GM19463 (cell line): ENCODE results near the gene NOMO2.
"Not testable (repeated sequence)": the region's sequence is repeated elsewhere in the genome, so short reads cannot be mapped to it uniquely, and the experiment has no call there.

Experiments
- ATAC-seq: cut with Tn5 transposase; IDR thresholded peaks from one replicate; pipeline ENCODE4 v1.9.1; 2021; ENCODE audit warnings: mild to moderate bottlenecking, moderate library complexity; ENCODE audit not compliant: unreplicated experiment

The NOMO2 gene

DNA sequence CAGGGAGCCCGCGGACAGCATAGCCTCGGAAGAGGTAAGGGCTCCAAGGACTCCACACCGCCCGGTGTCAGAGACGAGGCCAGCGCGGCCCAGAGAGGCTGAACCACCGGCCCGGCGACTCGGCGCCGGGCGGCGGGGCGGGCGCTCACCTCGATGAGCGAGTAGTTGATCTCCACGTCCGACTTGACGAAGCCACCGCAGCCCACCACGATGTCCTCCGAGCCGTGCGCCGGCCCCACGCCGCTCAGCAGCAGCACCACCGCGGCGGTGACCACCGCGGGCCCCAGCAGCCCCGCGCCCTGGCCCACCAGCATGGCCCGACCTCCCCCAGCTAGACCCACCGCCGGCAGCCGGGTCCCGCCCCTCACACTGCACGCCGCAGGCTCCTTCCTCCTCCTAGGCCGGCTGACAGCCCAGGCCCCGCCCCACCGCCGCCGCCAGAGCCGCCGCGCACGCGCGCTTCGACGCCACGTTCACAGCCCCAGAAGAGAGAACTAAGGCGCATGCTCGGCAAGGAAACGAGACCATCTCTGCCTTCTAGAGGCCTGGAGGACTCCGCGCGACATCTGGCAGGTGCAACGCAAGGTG lies at the start of gene NOMO2:
NOMO2 (minus strand) TSS at position 371 of the 588 bp plus-strand sequence; CDS start at position 314, 57 bp downstream.
- ATAC-seq = peak; percentile 96

DNA sequence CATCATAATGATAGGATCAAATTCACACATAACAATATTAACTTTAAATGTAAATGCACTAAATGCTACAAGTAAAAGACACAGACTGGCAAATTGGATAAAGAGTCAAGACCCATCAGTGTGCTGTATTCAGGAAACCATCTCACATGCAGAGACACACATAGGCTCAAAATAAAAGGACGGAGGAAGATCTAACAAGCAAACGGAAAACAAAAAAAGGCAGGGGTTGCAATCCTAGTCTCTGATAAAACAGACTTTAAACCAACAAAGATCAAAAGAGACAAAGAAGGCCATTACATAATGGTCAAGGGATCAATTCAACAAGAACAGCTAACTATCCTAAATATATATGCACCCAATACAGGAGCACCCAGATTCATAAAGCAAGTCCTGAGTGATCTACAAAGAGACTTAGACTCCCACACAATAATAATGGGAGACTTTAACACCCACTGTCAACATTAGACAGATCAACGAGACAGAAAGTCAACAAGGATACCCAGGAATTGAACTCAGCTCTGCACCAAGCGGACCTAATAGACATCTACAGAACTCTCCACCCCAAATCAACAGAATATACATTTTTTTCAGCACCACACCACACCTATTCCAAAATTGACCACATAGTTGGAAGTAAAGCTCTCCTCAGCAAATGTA lies 48.4 kb upstream of the NOMO2 start:
- not testable (repeated sequence) for ATAC-seq

- not testable (repeated sequence) for ATAC-seq
Observed at GRCh38 chr16:18608271-18608670, 46.4 kb upstream of the NOMO2 start.

- not testable (repeated sequence) for ATAC-seq
Observed at GRCh38 chr16:18603572-18604246, 41.8 kb upstream of the NOMO2 start.

DNA sequence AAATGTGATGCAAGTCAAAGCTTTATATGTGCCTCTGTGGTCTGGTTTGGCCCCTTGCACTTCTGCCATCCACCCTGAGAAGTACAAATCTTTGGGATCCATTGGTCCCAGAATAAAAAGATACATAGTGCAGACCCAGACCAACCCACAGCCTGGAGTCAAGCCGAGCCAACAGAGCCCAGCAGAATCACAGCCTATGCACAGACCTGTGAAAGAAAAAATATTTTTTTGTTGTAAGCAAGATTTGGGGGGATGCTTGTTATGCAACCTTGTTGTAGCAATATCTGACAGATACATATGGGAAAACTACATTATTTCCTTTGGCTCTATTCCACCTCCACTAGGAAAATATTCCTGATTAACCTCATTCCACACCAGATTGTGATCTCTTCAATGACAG lies 36.7 kb upstream of the NOMO2 start:
- ATAC-seq = not testable (repeated sequence)

DNA sequence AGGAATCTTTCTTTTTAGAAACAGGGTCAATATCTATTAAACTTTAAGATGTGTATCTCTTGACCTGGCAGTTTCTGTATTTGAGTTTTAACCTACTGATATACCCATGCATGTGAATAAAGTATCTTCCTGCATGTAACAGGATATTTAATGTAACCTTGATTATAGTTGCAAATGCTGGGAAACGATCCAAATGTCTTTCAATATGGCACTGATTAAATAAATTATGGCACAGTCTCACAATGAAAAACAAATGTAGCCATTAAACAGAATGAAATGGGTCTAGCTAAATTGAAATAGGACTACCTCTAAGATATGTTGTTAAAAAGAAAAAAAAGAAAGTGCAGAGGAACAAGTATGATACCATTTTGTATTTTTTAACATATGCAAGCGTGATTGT lies 35.8 kb upstream of the NOMO2 start:
- ATAC-seq = not testable (repeated sequence)

- not testable (repeated sequence) for ATAC-seq
Observed at GRCh38 chr16:18597319-18597718, 35.4 kb upstream of the NOMO2 start.

- ATAC-seq = not testable (repeated sequence)
Observed at GRCh38 chr16:18595796-18596195, 33.9 kb upstream of the NOMO2 start.

GRCh38 chr16:18594880-18595279 lies 33.0 kb upstream of the NOMO2 start:
- ATAC-seq = not testable (repeated sequence)

- ATAC-seq = not testable (repeated sequence)
Observed at GRCh38 chr16:18593904-18594303, 32.0 kb upstream of the NOMO2 start.

DNA sequence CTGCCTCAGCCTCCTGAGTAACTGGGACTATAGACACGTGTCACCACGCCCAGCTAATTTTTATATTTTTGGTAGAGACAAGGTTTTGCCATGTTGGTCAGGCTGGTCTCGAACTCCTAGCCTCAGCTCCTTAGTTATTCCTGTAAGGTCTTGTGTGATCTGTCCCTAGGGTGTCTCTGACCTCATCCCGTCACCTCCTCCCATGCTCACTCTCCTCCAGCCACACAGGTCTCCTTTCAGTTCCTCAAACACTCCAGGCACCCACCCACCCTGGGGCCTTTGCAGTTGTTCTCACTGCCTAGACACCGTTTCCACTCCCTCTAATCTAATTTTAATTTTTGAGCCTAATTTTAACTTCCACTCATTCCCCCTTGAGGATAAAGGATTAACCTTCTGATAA lies 31.1 kb upstream of the NOMO2 start:
- ATAC-seq = not testable (repeated sequence)

- not testable (repeated sequence) for ATAC-seq
Observed at GRCh38 chr16:18591908-18592307, 30.0 kb upstream of the NOMO2 start.

DNA sequence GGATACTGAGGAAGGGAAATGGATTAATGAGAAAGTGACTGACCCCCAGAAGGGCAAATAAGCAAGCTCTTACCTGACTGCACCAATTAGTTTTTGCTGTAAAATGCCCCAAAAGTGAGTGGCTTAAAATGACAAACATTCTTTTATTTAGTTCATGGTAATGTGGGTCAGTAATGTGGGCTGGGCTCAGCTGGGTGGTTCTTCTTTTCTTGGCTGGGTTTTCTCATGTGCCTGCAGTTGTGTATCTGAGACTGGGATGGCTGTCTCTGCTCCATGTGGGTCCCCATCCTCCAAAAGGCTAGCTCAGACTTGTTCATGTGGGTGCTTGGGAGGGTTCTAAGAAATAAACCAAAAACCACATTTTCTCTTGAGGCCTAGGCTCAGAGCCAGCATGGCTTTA lies 29.5 kb upstream of the NOMO2 start:
- not testable (repeated sequence) for ATAC-seq

DNA sequence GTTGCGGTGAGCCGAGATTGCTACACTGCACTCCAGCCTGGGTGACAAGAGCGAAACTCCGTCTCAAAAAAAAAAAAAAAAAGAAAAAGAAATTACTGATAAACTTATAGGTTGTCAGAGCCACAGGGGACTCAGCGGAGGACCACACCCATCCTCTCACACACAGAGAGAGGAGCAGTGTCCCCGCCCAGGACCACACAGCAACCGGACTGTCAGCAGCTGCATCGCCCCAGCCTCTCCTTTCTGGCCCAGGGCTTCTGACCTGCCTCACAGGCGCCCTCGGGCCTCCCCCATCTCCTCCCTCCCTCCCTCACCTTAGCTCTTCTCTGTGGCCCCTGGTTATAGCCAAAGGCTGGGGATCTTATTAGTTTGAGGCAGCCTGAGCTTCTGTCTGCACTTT lies 27.9 kb upstream of the NOMO2 start:
- not testable (repeated sequence) for ATAC-seq

- ATAC-seq = not testable (repeated sequence)
Observed at GRCh38 chr16:18586560-18587540, 25.0 kb upstream of the NOMO2 start.

GRCh38 chr16:18585789-18586188 lies 23.9 kb upstream of the NOMO2 start:
- not testable (repeated sequence) for ATAC-seq

GRCh38 chr16:18582902-18583301 lies 21.0 kb upstream of the NOMO2 start:
- no peak for ATAC-seq

- not testable (repeated sequence) for ATAC-seq
Observed at GRCh38 chr16:18580396-18580795, 18.5 kb upstream of the NOMO2 start.

DNA sequence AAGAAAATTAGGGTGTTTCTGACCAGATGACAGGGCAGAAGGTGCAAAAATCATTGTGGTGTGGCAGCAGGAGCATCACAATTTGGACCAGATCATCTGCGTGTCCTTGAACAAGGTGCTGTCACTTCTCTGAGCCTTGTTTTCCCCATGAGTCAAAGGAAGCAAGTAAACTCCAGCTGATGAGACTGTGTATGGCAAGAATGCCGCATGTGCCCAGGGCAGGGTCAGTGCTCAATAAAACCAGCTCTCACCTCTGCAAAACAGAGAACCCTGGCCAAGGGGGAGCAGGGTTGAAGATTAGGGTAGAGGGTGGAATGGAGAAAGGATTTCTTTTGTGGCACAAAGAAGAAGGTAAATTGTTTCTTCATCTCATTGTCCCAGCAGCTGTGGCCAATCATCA lies 17.4 kb upstream of the NOMO2 start:
- not testable (repeated sequence) for ATAC-seq

DNA sequence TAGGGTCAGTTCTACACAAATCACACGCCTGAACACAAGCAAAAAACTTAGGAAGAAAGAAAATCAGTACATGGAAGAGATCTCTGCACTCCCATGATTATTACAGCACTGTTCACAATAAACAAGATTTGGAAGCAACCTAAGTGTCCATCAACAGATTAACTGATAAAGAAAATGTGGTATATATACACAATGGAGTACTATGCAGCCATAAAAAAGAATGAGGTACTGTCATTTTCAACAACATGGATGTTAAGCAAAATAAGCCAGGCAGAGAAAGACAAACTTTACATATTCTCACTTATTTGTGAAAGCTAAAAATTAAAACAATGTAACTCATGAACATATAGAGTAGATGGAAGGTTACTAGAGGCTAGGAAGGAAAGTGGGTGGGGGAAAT lies 16.0 kb upstream of the NOMO2 start:
- ATAC-seq = not testable (repeated sequence)

- not testable (repeated sequence) for ATAC-seq
Observed at GRCh38 chr16:18575945-18576344, 14.0 kb upstream of the NOMO2 start.
